H1 (cell line): ENCODE data around the gene TMEM134. TPM values are rescaled to one million over a fixed set of nuclear protein-coding genes. Genes with fewer than 3 reads are reported as not detected.

Experiments
- ASH2L ChIP-seq: fragments of 200-600, 300-600 bp; sonication (generic); IDR thresholded peaks from one replicate; pipeline ENCODE4 v1.7.1; 2017; ENCODE audit warnings: low read length
- POLR2A ChIP-seq, 2 experiments: IDR thresholded peaks; 1 replicate in 1 of 2; 2 replicates in 1 of 2; pipeline ENCODE4 v1.6.1; 2011; ENCODE audit warnings: low read depth in 2 of 2, low read length in 2 of 2, mild to moderate bottlenecking in 2 of 2; ENCODE audit errors: control extremely low read depth in 1 of 2
- TEAD4 ChIP-seq: IDR thresholded peaks from 2 replicates; pipeline ENCODE4 v1.6.1; 2012; ENCODE audit warnings: low read depth, low read length, inconsistent platforms, mixed read lengths
- polyA plus RNA-seq, 7 experiments: library from polyadenylated mRNA; depleted of rRNA in 3 of 7; stranded (reverse) in 5 of 7; unstranded in 2 of 7; fragments of >200 nt in 5 of 7; fragments of 200-250 nt in 2 of 7; gene quantifications; 1 replicate in 5 of 7; 2 replicates in 1 of 7; 4 replicates in 1 of 7; pipeline versions ENCODE4 v1.2.1 to v1.2.3, GENCODE V29; 2011 to 2013; ENCODE audit warnings: missing spikeins in 2 of 7, mixed read lengths in 2 of 7
- total RNA-seq: library from RNA; stranded (reverse); fragmentation: NEBNext Ultra II Directional; extraction: Animal tissue kit (Norgen Biotek cat#: 25700); gene quantifications from 2 replicates; pipeline ENCODE4 v1.2.1, GENCODE V29; 2021

TMEM134 gene
- total and polyA plus RNA-seq, 2 of the 8 experiments (the other 6 are each of a cell fraction or from before 2014, with no cell fraction given): 32.4 to 229 TPM

DNA sequence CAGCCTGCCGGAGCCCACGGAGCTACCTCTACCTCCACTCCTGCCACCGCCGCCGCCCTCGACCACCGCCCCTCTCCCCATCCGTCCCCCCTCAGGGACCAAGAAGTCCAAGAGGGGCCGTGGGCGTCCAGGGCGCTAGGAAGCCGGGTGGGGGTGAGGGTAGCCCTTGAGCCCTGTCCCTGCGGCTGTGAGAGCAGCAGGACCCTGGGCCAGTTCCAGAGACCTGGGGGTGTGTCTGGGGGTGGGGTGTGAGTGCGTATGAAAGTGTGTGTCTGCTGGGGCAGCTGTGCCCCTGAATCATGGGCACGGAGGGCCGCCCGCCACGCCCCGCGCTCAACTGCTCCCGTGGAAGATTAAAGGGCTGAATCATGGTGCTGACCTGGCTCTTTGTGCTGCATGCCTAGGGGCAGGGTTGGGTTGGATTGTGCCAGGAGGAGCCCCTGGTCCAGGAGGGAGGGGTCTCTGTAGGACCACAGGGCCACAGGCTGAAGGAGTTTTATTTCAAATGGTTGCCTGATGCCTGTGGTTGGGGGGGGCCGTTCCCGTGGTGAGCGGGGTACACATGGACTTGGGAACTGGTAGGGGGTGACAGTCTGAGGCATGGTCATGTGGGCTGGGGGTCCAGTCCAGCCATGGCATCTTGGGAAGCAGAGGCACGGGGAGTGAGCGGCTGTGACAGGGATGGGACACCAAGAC lies 33.9 kb downstream of the TMEM134 start (continued):
- TF ChIP-seq TEAD4: no peak
- no peak for TF ChIP-seq ASH2L
- TF ChIP-seq POLR2A (IDR thresholded peaks at IDR 0.05; ENCODE audit: control extremely low read depth in 1 of 2, low read depth in 2 of 2, low read length in 2 of 2): no peak
- TF ChIP-seq, all 59 proteins: peak for 0
